HG03135 (cell line): Measurements from ENCODE around the gene KRAS.

Experiments
- ATAC-seq: cut with Tn5 transposase; IDR thresholded peaks from one replicate; pipeline ENCODE4 v1.9.1; 2021; ENCODE audit warnings: mild to moderate bottlenecking, moderate library complexity; ENCODE audit not compliant: unreplicated experiment

KRAS gene

GRCh38 chr12:25256826-25257225 lies 6.1 kb upstream of the KRAS start:
- ATAC-seq, result no peak

- ATAC-seq, result no peak
These were observed 5.3 kb upstream of the KRAS start for GRCh38 chr12:25256005-25256404.

- ATAC-seq, result no peak
These were observed 3.6 kb upstream of the KRAS start for GRCh38 chr12:25254271-25254880.

GRCh38 chr12:25253371-25254068 lies 2.8 kb upstream of the KRAS start:
- ATAC-seq, result no peak

GRCh38 chr12:25252946-25253345 lies 2.2 kb upstream of the KRAS start:
- no peak for ATAC-seq

- no peak for ATAC-seq
These were observed 1.0 kb upstream of the KRAS start for GRCh38 chr12:25251769-25252168.

GRCh38 chr12:25249931-25250738 lies 594 bp downstream of the KRAS start:
- peak; percentile 26 for ATAC-seq

- ATAC-seq, result no peak
These were observed 2.0 kb downstream of the KRAS start for GRCh38 chr12:25248732-25249131.

- no peak for ATAC-seq
These were observed 2.6 kb downstream of the KRAS start for GRCh38 chr12:25248137-25248536.

GRCh38 chr12:25245491-25245890 lies 5.2 kb downstream of the KRAS start:
- ATAC-seq, result no peak

GRCh38 chr12:25243680-25243990 lies 7.1 kb downstream of the KRAS start:
- no peak for ATAC-seq

GRCh38 chr12:25242981-25243679 lies 7.6 kb downstream of the KRAS start:
- ATAC-seq, result no peak

GRCh38 chr12:25241167-25242020 lies 9.3 kb downstream of the KRAS start:
- peak; percentile 55 for ATAC-seq

GRCh38 chr12:25236626-25237025 lies 14.1 kb downstream of the KRAS start:
- ATAC-seq, result no peak

GRCh38 chr12:25236190-25236589 lies 14.5 kb downstream of the KRAS start:
- ATAC-seq, result no peak

GRCh38 chr12:25213338-25213737 lies 37.4 kb downstream of the KRAS start:
- ATAC-seq, result no peak

- no peak for ATAC-seq
These were observed 42.2 kb downstream of the KRAS start for GRCh38 chr12:25208554-25208953.

GRCh38 chr12:25207846-25208245 lies 42.9 kb downstream of the KRAS start:
- ATAC-seq, result no peak

- ATAC-seq, result no peak
These were observed 43.3 kb downstream of the KRAS start for GRCh38 chr12:25207411-25207810.

GRCh38 chr12:25202137-25202536 lies 48.6 kb downstream of the KRAS start:
- ATAC-seq, result no peak

GRCh38 chr12:25200703-25201102 lies 50.0 kb downstream of the KRAS start:
- ATAC-seq, result no peak
